ENCODE data around the gene SPACA9.

The SPACA9 gene

GRCh38 chr9:132882616-132883015, 3.9 kb downstream of the SPACA9 start:
- no peak for DNase-seq (ENCODE audit: insufficient read length)
- FAIRE-seq: no peak
- TF ChIP-seq TAF1 (IDR thresholded peaks at IDR 0.05; ENCODE audit: borderline replicate concordance, low read depth, low read length) (no peak), POLR2AphosphoS5 (IDR thresholded peaks at IDR 0.05; ENCODE audit: low read depth, low read length) (no peak), POLR2A (IDR thresholded peaks at IDR 0.05; ENCODE audit: low read depth, low read length) (no peak)

- TF ChIP-seq POLR2AphosphoS5 (IDR thresholded peaks at IDR 0.05; ENCODE audit: low read depth, low read length): no peak
- TF ChIP-seq POLR2A (IDR thresholded peaks at IDR 0.05; ENCODE audit: low read depth, low read length): no peak
- no peak for TF ChIP-seq TAF1 (IDR thresholded peaks at IDR 0.05; ENCODE audit: borderline replicate concordance, low read depth, low read length)
- DNase-seq (ENCODE audit: insufficient read length) (no peak), FAIRE-seq (no peak)
Observed at GRCh38 chr9:132883349-132884294, 4.9 kb downstream of the SPACA9 start.

- no peak for TF ChIP-seq POLR2A (IDR thresholded peaks at IDR 0.05; ENCODE audit: low read depth, low read length)
- TF ChIP-seq POLR2AphosphoS5 (IDR thresholded peaks at IDR 0.05; ENCODE audit: low read depth, low read length): no peak
- no peak for TF ChIP-seq TAF1 (IDR thresholded peaks at IDR 0.05; ENCODE audit: borderline replicate concordance, low read depth, low read length)
- no peak for FAIRE-seq
Observed at GRCh38 chr9:132885720-132886333, 7.1 kb downstream of the SPACA9 start.

GRCh38 chr9:132886334-132886725, 7.6 kb downstream of the SPACA9 start:
- DNase-seq (ENCODE audit: insufficient read length) (no peak), FAIRE-seq (no peak)
- no peak for TF ChIP-seq POLR2A (IDR thresholded peaks at IDR 0.05; ENCODE audit: low read depth, low read length)
- no peak for TF ChIP-seq POLR2AphosphoS5 (IDR thresholded peaks at IDR 0.05; ENCODE audit: low read depth, low read length)
- no peak for TF ChIP-seq TAF1 (IDR thresholded peaks at IDR 0.05; ENCODE audit: borderline replicate concordance, low read depth, low read length)

More at GRCh38 chr9:132885720-132886333, 7.1 kb downstream of the SPACA9 start:
- DNase-seq (ENCODE audit: insufficient read length): no peak

GRCh38 chr9:132887181-132888120, 8.8 kb downstream of the SPACA9 start:
- no peak for FAIRE-seq
- no peak for DNase-seq (ENCODE audit: insufficient read length)
- TF ChIP-seq TAF1 (IDR thresholded peaks at IDR 0.05; ENCODE audit: borderline replicate concordance, low read depth, low read length): no peak
- TF ChIP-seq POLR2A (IDR thresholded peaks at IDR 0.05; ENCODE audit: low read depth, low read length): no peak
- TF ChIP-seq POLR2AphosphoS5 (IDR thresholded peaks at IDR 0.05; ENCODE audit: low read depth, low read length): no peak

GRCh38 chr9:132888151-132888550, 9.5 kb downstream of the SPACA9 start:
- no peak for TF ChIP-seq POLR2A (IDR thresholded peaks at IDR 0.05; ENCODE audit: low read depth, low read length)
- no peak for TF ChIP-seq TAF1 (IDR thresholded peaks at IDR 0.05; ENCODE audit: borderline replicate concordance, low read depth, low read length)
- TF ChIP-seq POLR2AphosphoS5 (IDR thresholded peaks at IDR 0.05; ENCODE audit: low read depth, low read length): no peak
- DNase-seq (ENCODE audit: insufficient read length) (no peak), FAIRE-seq (no peak)

GRCh38 chr9:132892400-132892799, 13.7 kb downstream of the SPACA9 start:
- TF ChIP-seq POLR2AphosphoS5 (IDR thresholded peaks at IDR 0.05; ENCODE audit: low read depth, low read length): no peak
- no peak for TF ChIP-seq TAF1 (IDR thresholded peaks at IDR 0.05; ENCODE audit: borderline replicate concordance, low read depth, low read length)
- no peak for TF ChIP-seq POLR2A (IDR thresholded peaks at IDR 0.05; ENCODE audit: low read depth, low read length)
- DNase-seq (ENCODE audit: insufficient read length) (no peak), FAIRE-seq (no peak)

- FAIRE-seq (no peak), DNase-seq (ENCODE audit: insufficient read length) (no peak)
Observed at GRCh38 chr9:132894346-132894745, 15.6 kb downstream of the SPACA9 start.

GRCh38 chr9:132894862-132895835, 16.5 kb downstream of the SPACA9 start:
- no peak for FAIRE-seq
- no peak for DNase-seq (ENCODE audit: insufficient read length)
- TF ChIP-seq TAF1 (IDR thresholded peaks at IDR 0.05; ENCODE audit: borderline replicate concordance, low read depth, low read length) (no peak), POLR2AphosphoS5 (IDR thresholded peaks at IDR 0.05; ENCODE audit: low read depth, low read length) (no peak), POLR2A (IDR thresholded peaks at IDR 0.05; ENCODE audit: low read depth, low read length) (no peak)

More at GRCh38 chr9:132894346-132894745, 15.6 kb downstream of the SPACA9 start:
- TF ChIP-seq POLR2AphosphoS5 (IDR thresholded peaks at IDR 0.05; ENCODE audit: low read depth, low read length) (no peak), TAF1 (IDR thresholded peaks at IDR 0.05; ENCODE audit: borderline replicate concordance, low read depth, low read length) (no peak), POLR2A (IDR thresholded peaks at IDR 0.05; ENCODE audit: low read depth, low read length) (no peak)

- TF ChIP-seq POLR2AphosphoS5 (IDR thresholded peaks at IDR 0.05; ENCODE audit: low read depth, low read length) (no peak), POLR2A (IDR thresholded peaks at IDR 0.05; ENCODE audit: low read depth, low read length) (no peak), TAF1 (IDR thresholded peaks at IDR 0.05; ENCODE audit: borderline replicate concordance, low read depth, low read length) (no peak)
- FAIRE-seq (no peak), DNase-seq (ENCODE audit: insufficient read length) (no peak)
Observed at GRCh38 chr9:132896264-132896663, 17.6 kb downstream of the SPACA9 start.
